H1 (cell line): Measurements from ENCODE around the gene EHD4. TPM values are rescaled to one million over a fixed set of nuclear protein-coding genes. Genes with fewer than 3 reads are reported as not detected.

Experiments used
- CTCF ChIA-PET: fragments of 300-600 bp; sonication (Branson Sonifier 250); formaldehyde crosslinking; loops from one replicate; lab custom pipeline; 2021; ENCODE audit not compliant: partially characterized antibody; lab: Charles Lee
- POLR2A ChIA-PET: fragments of 300-600 bp; sonication (Branson Sonifier 250); formaldehyde crosslinking; loops from one replicate; lab custom pipeline; 2021; ENCODE audit warnings: inconsistent platforms; ENCODE audit not compliant: partially characterized antibody; lab: Charles Lee
- DNase-seq, 2 experiments: peaks; one replicate each; pipeline versions ENCODE4 v3.0.0 to v3.0.0-alpha.2; 2010 to 2022; ENCODE audit warnings: low spot score in 2 of 2, low read depth in 1 of 2, mixed read lengths in 1 of 2
- FAIRE-seq: peaks from 2 replicates; lab custom pipeline; 2011; peaks lifted over from hg19 to GRCh38; lab: Jason Lieb, UNC
- H2AFZ ChIP-seq: 2 replicates; pipeline ENCODE4 v1.8.1; 2012; ENCODE audit warnings: low read length, inconsistent platforms
- H2AK5ac ChIP-seq: 2 replicates; pipeline ENCODE4 v1.6.1; 2013; ENCODE audit warnings: low read depth, low read length
- H2BK120ac ChIP-seq: replicated peaks from 2 replicates; pipeline ENCODE3; 2013; ENCODE audit warnings: low read depth, low read length, inconsistent platforms
- H2BK12ac ChIP-seq: 2 replicates; pipeline ENCODE4 v1.6.1; 2013; ENCODE audit warnings: low read depth, low read length
- H2BK15ac ChIP-seq: 2 replicates; pipeline ENCODE4 v1.6.1; 2013; ENCODE audit warnings: low read length
- H2BK20ac ChIP-seq: 2 replicates; pipeline ENCODE4 v1.6.1; 2013; ENCODE audit warnings: low read length
- H2BK5ac ChIP-seq: 2 replicates; pipeline ENCODE4 v1.6.1; 2013; ENCODE audit warnings: low read depth, low read length
- H3K14ac ChIP-seq: 2 replicates; pipeline ENCODE4 v1.6.1; 2013; ENCODE audit warnings: inconsistent platforms; ENCODE audit not compliant: insufficient read length
- H3K18ac ChIP-seq: 2 replicates; pipeline ENCODE4 v1.6.1; 2013; ENCODE audit warnings: low read length; ENCODE audit errors: extremely low read depth
- H3K23ac ChIP-seq: 2 replicates; pipeline ENCODE4 v1.6.1; 2013; ENCODE audit warnings: inconsistent platforms; ENCODE audit not compliant: insufficient read length
- H3K23me2 ChIP-seq: 2 replicates; pipeline ENCODE4 v1.6.1; 2013; ENCODE audit warnings: low read depth, low read length
- H3K27ac ChIP-seq: 2 replicates; pipeline ENCODE4 v1.6.1; 2011; ENCODE audit warnings: low read depth, low read length, inconsistent platforms
- H3K27me3 ChIP-seq, 4 experiments: replicated peaks in 1 of 4; 1 replicate in 1 of 4; 2 replicates in 3 of 4; pipeline versions ENCODE4 v1.6.1 to v1.8.1; 2011 to 2013; ENCODE audit warnings: low read length in 3 of 4, mild to moderate bottlenecking in 3 of 4, inconsistent platforms in 2 of 4, mixed read lengths in 2 of 4, moderate library complexity in 1 of 4; ENCODE audit not compliant: control insufficient read depth in 3 of 4, insufficient read depth in 3 of 4; ENCODE audit errors: extremely low read depth in 1 of 4
- H3K36me3 ChIP-seq, 4 experiments: 2 replicates each; pipeline versions ENCODE4 v1.6.1 to v1.8.1; 2011 to 2013; ENCODE audit warnings: mild to moderate bottlenecking in 4 of 4, low read length in 3 of 4, moderate library complexity in 2 of 4, control low read depth in 1 of 4, inconsistent platforms in 1 of 4; ENCODE audit not compliant: insufficient read depth in 4 of 4, control insufficient read depth in 2 of 4
- H3K4ac ChIP-seq: replicated peaks from 2 replicates; pipeline ENCODE3; 2013; ENCODE audit warnings: low read length, low read depth, mixed read lengths, inconsistent platforms; ENCODE audit not compliant: insufficient read length
- H3K4me1 ChIP-seq, 4 experiments: replicated peaks in 1 of 4; 1 replicate in 1 of 4; 2 replicates in 3 of 4; pipeline versions ENCODE4 v1.6.1 to v1.8.1; 2011 to 2013; ENCODE audit warnings: low read length in 3 of 4, inconsistent platforms in 2 of 4, mixed read lengths in 1 of 4; ENCODE audit not compliant: insufficient read depth in 4 of 4, control insufficient read depth in 3 of 4
- H3K4me2 ChIP-seq, 2 experiments: 2 replicates each; pipeline versions ENCODE4 v1.6.1 to v1.8.1; 2011 to 2013; ENCODE audit warnings: low read depth in 2 of 2, low read length in 2 of 2, control low read depth in 1 of 2, inconsistent platforms in 1 of 2, mild to moderate bottlenecking in 1 of 2; ENCODE audit not compliant: insufficient read depth in 1 of 2
- H3K4me3 ChIP-seq, 4 experiments: fragments of 200-600, 300-600 bp in 1 of 4; sonication (generic), shearing (Covaris generic), sonication (Bioruptor Twin) in 1 of 4; 2 replicates each; pipeline versions ENCODE4 v1.5.1 to v1.8.1; 2011 to 2016; ENCODE audit warnings: low read length in 4 of 4, low read depth in 3 of 4, control low read depth in 2 of 4, inconsistent platforms in 2 of 4, mild to moderate bottlenecking in 2 of 4, mixed read lengths in 1 of 4, moderate library complexity in 1 of 4; ENCODE audit not compliant: insufficient read depth in 2 of 4; ENCODE audit errors: extremely low read depth in 1 of 4
- H3K56ac ChIP-seq: replicated peaks from 2 replicates; pipeline ENCODE3; 2013; ENCODE audit warnings: low read depth, mild to moderate bottlenecking, mixed read lengths, low read length, inconsistent platforms; ENCODE audit not compliant: insufficient read length
- H3K79me1 ChIP-seq: 2 replicates; pipeline ENCODE4 v1.6.1; 2013; ENCODE audit warnings: low read depth, low read length, control low read depth
- H3K79me2 ChIP-seq, 2 experiments: 2 replicates each; pipeline versions ENCODE4 v1.6.1 to v1.8.1; 2012 to 2013; ENCODE audit warnings: low read length in 2 of 2, mild to moderate bottlenecking in 2 of 2, inconsistent platforms in 1 of 2; ENCODE audit not compliant: insufficient read depth in 2 of 2, control insufficient read depth in 1 of 2
- H3K9ac ChIP-seq, 4 experiments: replicated peaks in 1 of 4; 1 replicate in 1 of 4; 2 replicates in 3 of 4; pipeline versions ENCODE4 v1.6.1 to v1.8.1; 2011 to 2013; ENCODE audit warnings: low read depth in 3 of 4, low read length in 3 of 4, control low read depth in 2 of 4, mild to moderate bottlenecking in 2 of 4, moderate library complexity in 2 of 4, inconsistent platforms in 1 of 4; ENCODE audit errors: extremely low read depth in 1 of 4
- H3K9me3 ChIP-seq, 2 experiments: 2 replicates each; pipeline versions ENCODE4 v1.6.1 to v1.8.1; 2012 to 2013; ENCODE audit warnings: mild to moderate bottlenecking in 2 of 2, moderate library complexity in 2 of 2, control low read depth in 1 of 2, inconsistent platforms in 1 of 2, low read depth in 1 of 2, low read length in 1 of 2, mixed read lengths in 1 of 2; ENCODE audit not compliant: insufficient read depth in 2 of 2
- H4K20me1 ChIP-seq, 2 experiments: replicated peaks in 1 of 2; 2 replicates each; pipeline versions ENCODE3 to v1.8.1; 2011 to 2013; ENCODE audit warnings: inconsistent platforms in 2 of 2, low read length in 2 of 2, mild to moderate bottlenecking in 1 of 2; ENCODE audit not compliant: insufficient read depth in 2 of 2, control insufficient read depth in 1 of 2
- H4K5ac ChIP-seq: 2 replicates; pipeline ENCODE4 v1.6.1; 2013; ENCODE audit warnings: low read length, low read depth, mixed read lengths, inconsistent platforms; ENCODE audit not compliant: insufficient read length
- H4K8ac ChIP-seq: 2 replicates; pipeline ENCODE4 v1.8.0; 2013; ENCODE audit warnings: mild to moderate bottlenecking, moderate library complexity, low read length, inconsistent platforms; ENCODE audit not compliant: insufficient read depth; ENCODE audit errors: extremely low read depth
- H4K91ac ChIP-seq: replicated peaks from 2 replicates; pipeline ENCODE3; 2013; ENCODE audit warnings: low read length, mixed read lengths, inconsistent platforms; ENCODE audit not compliant: insufficient read length
- KDM4A ChIP-seq: IDR thresholded peaks from one replicate; pipeline ENCODE4 v1.7.1; 2012; ENCODE audit warnings: low read depth, mild to moderate bottlenecking, moderate library complexity, low read length, inconsistent platforms; ENCODE audit not compliant: severe bottlenecking
- POLR2A ChIP-seq, 2 experiments: IDR thresholded peaks; 1 replicate in 1 of 2; 2 replicates in 1 of 2; pipeline ENCODE4 v1.6.1; 2011; ENCODE audit warnings: low read depth in 2 of 2, low read length in 2 of 2, mild to moderate bottlenecking in 2 of 2; ENCODE audit errors: control extremely low read depth in 1 of 2
- RFX5 ChIP-seq: IDR thresholded peaks from 2 replicates; pipeline ENCODE4 v1.6.1; 2011; ENCODE audit warnings: low read depth, low read length, improper control_type of control experiment, borderline replicate concordance
- WGBS, 2 experiments: shearing (Covaris generic) in 1 of 2; methylation state at CpG; one replicate each; pipeline versions ENCODE4 v1.1.6 to v1.1.7; 2013 to 2015; ENCODE audit warnings: low lambda C conversion rate in 2 of 2, mixed read lengths in 2 of 2, inconsistent platforms in 1 of 2, low coverage in 1 of 2, missing lambda C conversion rate in 1 of 2; ENCODE audit not compliant: insufficient replicate concordance in 2 of 2, insufficient coverage in 1 of 2, insufficient read length in 1 of 2; ENCODE audit errors: extremely low coverage in 1 of 2, missing lambda C conversion rate in 1 of 2; 5-methylcytosine and 5-hydroxymethylcytosine counted together
- polyA plus RNA-seq, 7 experiments: library from polyadenylated mRNA; depleted of rRNA in 3 of 7; stranded (reverse) in 5 of 7; unstranded in 2 of 7; fragments of >200 nt in 5 of 7; fragments of 200-250 nt in 2 of 7; gene quantifications; 1 replicate in 5 of 7; 2 replicates in 1 of 7; 4 replicates in 1 of 7; pipeline versions ENCODE4 v1.2.1 to v1.2.3, GENCODE V29; 2011 to 2013; ENCODE audit warnings: missing spikeins in 2 of 7, mixed read lengths in 2 of 7
- total RNA-seq: library from RNA; stranded (reverse); fragmentation: NEBNext Ultra II Directional; extraction: Animal tissue kit (Norgen Biotek cat#: 25700); gene quantifications from 2 replicates; pipeline ENCODE4 v1.2.1, GENCODE V29; 2021

Gene EHD4
- total and polyA plus RNA-seq, 2 of the 8 experiments (the other 6 are each of a cell fraction or from before 2014, with no cell fraction given): 17.5 to 24.5 TPM

- Histone ChIP-seq H4K20me1 (no peaks in the 10 kb centered on the region), H3K18ac (no peak overlapping the region), H3K23me2 (peaks cover 4% of the 10 kb centered on the region; the same call in 1 of the 2 replicates), H3K14ac (no peak overlapping the region), H3K4me2 (no peak overlapping the region), H3K27ac (no peak overlapping the region), H3K4me1 (peaks cover 0 to 6% (median 2%) of the 10 kb centered on the region in 4 experiments; a peak in 5 of 7 replicates), H2BK12ac (no peak overlapping the region), H2BK15ac (no peak overlapping the region), H2BK5ac (no peak overlapping the region), H4K5ac (no peak overlapping the region), H3K9me3 (no peaks in the 10 kb centered on the region), H3K79me1 (no peaks in the 10 kb centered on the region), H3K56ac (no peak overlapping the region), H4K91ac (no peak overlapping the region), H2BK20ac (no peak overlapping the region), H3K23ac (no peak overlapping the region), H2BK120ac (no peak overlapping the region), H3K36me3 (no peaks in the 10 kb centered on the region), H3K27me3 (peaks cover 9 to 18% (median 16%) of the 10 kb centered on the region in 4 experiments), H3K4me3 (no peak overlapping the region), H2AK5ac (no peak overlapping the region), H2AFZ (no peak overlapping the region), H3K79me2 (no peaks in the 10 kb centered on the region), H4K8ac (no peak overlapping the region), H3K9ac (no peak overlapping the region), H3K4ac (no peak overlapping the region)
- TF ChIP-seq RFX5 (no peak), KDM4A (no peak), POLR2A (IDR thresholded peaks at IDR 0.05; ENCODE audit: control extremely low read depth in 1 of 2, low read depth in 2 of 2, low read length in 2 of 2) (no peak)
- FAIRE-seq (no peak), DNase-seq (no peak)
- ChIA-PET POLR2A (interaction anchor here (0.6 to 1.4 kb wide), 3 partner anchors 12 to 35 kb away, joined by 3 read pairs; no protein-coding TSS in a partner anchor), CTCF (interaction anchor here (0.9 to 3.0 kb wide), 6 partner anchors 9 to 26 kb away, joined by 3 to 8 read pairs (median 4); no protein-coding TSS in a partner anchor)
- 96% methylated on average over 7 of the region's 7 CpGs; no CpG with 5 or more reads in 1 of the 2 experiments for WGBS, 2 experiments
These were observed 85.6 kb downstream of the EHD4 start for GRCh38 chr15:41886741-41887140.
